IMR-90 (cell line): ENCODE measurements around the gene CUBN. TPM values are rescaled to one million over a fixed set of nuclear protein-coding genes. Genes with fewer than 3 reads are reported as not detected.

ENCODE experiments used
- ATAC-seq: fragments of 200-7000 bp; cut with Tn5 transposase; 2 replicates; pipeline ENCODE4 v1.9.1; 2020; ENCODE audit warnings: low read depth, mild to moderate bottlenecking, moderate library complexity
- BruUV-seq: library from RNA; stranded (reverse); fragments of 400-500 nt; replicated peaks from 2 replicates; lab custom pipeline; 2021; lab: Mats Ljungman, UMichigan
- CTCF ChIA-PET: fragments of 300-600 bp; formaldehyde crosslinking; extraction: SDS; loops from one replicate; lab custom pipeline; 2021; ENCODE audit warnings: antibody characterized with exemption; lab: Yijun Ruan, JAX
- POLR2A ChIA-PET: fragments of 300-600 bp; sonication (Branson Sonifier 250); formaldehyde crosslinking; loops from one replicate; lab custom pipeline; 2022; ENCODE audit warnings: antibody characterized with exemption; ENCODE audit not compliant: unreplicated experiment; lab: Charles Lee
- DNase-seq: peaks from one replicate; pipeline ENCODE4 v3.0.0; 2013
- H2AFZ ChIP-seq: replicated peaks from 2 replicates; pipeline ENCODE3; 2013; ENCODE audit warnings: low read length, mild to moderate bottlenecking; ENCODE audit not compliant: poor library complexity
- H2AK5ac ChIP-seq: 2 replicates; pipeline ENCODE4 v1.6.1; 2013; ENCODE audit warnings: low read depth, low read length, inconsistent platforms
- H2AK9ac ChIP-seq: replicated peaks from 2 replicates; pipeline ENCODE3; 2013; ENCODE audit warnings: mild to moderate bottlenecking, low read depth, low read length, moderate library complexity; ENCODE audit not compliant: poor library complexity
- H2BK120ac ChIP-seq: 2 replicates; pipeline ENCODE4 v1.6.1; 2013; ENCODE audit warnings: low read depth, low read length, inconsistent platforms
- H2BK15ac ChIP-seq: 3 replicates; pipeline ENCODE4 v1.6.1; 2013; ENCODE audit warnings: low read depth, low read length, inconsistent platforms
- H2BK20ac ChIP-seq: 2 replicates; pipeline ENCODE4 v1.6.1; 2013; ENCODE audit warnings: low read depth, mild to moderate bottlenecking, inconsistent platforms, low read length, moderate library complexity
- H2BK5ac ChIP-seq: 2 replicates; pipeline ENCODE4 v1.6.1; 2013; ENCODE audit warnings: mild to moderate bottlenecking, low read depth, low read length, inconsistent platforms; ENCODE audit not compliant: poor library complexity, severe bottlenecking
- H3K14ac ChIP-seq: replicated peaks from 2 replicates; pipeline ENCODE4 v1.6.1; 2013; ENCODE audit warnings: low read depth, low read length, inconsistent platforms
- H3K18ac ChIP-seq: 2 replicates; pipeline ENCODE4 v1.6.1; 2013; ENCODE audit warnings: low read depth, low read length, control low read depth
- H3K23ac ChIP-seq: 2 replicates; pipeline ENCODE4 v1.6.1; 2013; ENCODE audit warnings: low read depth, low read length, inconsistent platforms
- H3K27ac ChIP-seq: 2 replicates; pipeline ENCODE4 v1.5.1; 2013; ENCODE audit warnings: mild to moderate bottlenecking, control low read depth, low read length; ENCODE audit not compliant: insufficient read depth
- H3K27me3 ChIP-seq: 2 replicates; pipeline ENCODE4 v1.6.1; 2013; ENCODE audit warnings: low read length; ENCODE audit not compliant: control insufficient read depth, insufficient read depth
- H3K36me3 ChIP-seq: 2 replicates; pipeline ENCODE4 v1.6.1; 2013; ENCODE audit warnings: low read length, mixed read lengths; ENCODE audit not compliant: control insufficient read depth, insufficient read depth
- H3K4ac ChIP-seq: 2 replicates; pipeline ENCODE4 v1.6.1; 2013; ENCODE audit warnings: low read depth, low read length, inconsistent platforms
- H3K4me1 ChIP-seq: 2 replicates; pipeline ENCODE4 v1.6.1; 2013; ENCODE audit warnings: low read length, mixed read lengths; ENCODE audit not compliant: control insufficient read depth, insufficient read depth
- H3K4me2 ChIP-seq: 2 replicates; pipeline ENCODE4 v1.6.1; 2013; ENCODE audit warnings: low read depth, mild to moderate bottlenecking, control low read depth, low read length, moderate library complexity
- H3K4me3 ChIP-seq: 2 replicates; pipeline ENCODE4 v1.5.1; 2013; ENCODE audit warnings: low read depth, mild to moderate bottlenecking, control low read depth, low read length, moderate library complexity; ENCODE audit not compliant: insufficient read depth
- H3K56ac ChIP-seq: 2 replicates; pipeline ENCODE4 v1.6.1; 2013; ENCODE audit warnings: low read length, inconsistent platforms; ENCODE audit not compliant: insufficient read depth; ENCODE audit errors: extremely low read depth
- H3K79me1 ChIP-seq, 2 experiments: 2 replicates each; pipeline ENCODE4 v1.6.1; 2013; ENCODE audit warnings: low read length in 2 of 2, inconsistent platforms in 1 of 2, low read depth in 1 of 2
- H3K9ac ChIP-seq: 2 replicates; pipeline ENCODE4 v1.6.1; 2013; ENCODE audit warnings: low read depth, low read length, control low read depth
- H3K9me1 ChIP-seq: 2 replicates; pipeline ENCODE4 v1.6.1; 2013; ENCODE audit warnings: low read length, inconsistent platforms; ENCODE audit not compliant: insufficient read depth
- H3K9me3 ChIP-seq: 2 replicates; pipeline ENCODE4 v1.6.1; 2013; ENCODE audit warnings: low read length; ENCODE audit not compliant: control insufficient read depth, insufficient read depth
- H4K20me1 ChIP-seq: 2 replicates; pipeline ENCODE4 v1.6.1; 2013; ENCODE audit warnings: low read length, inconsistent platforms; ENCODE audit not compliant: insufficient read depth
- H4K5ac ChIP-seq: 2 replicates; pipeline ENCODE4 v1.6.1; 2013; ENCODE audit warnings: mild to moderate bottlenecking, low read depth, low read length, control low read depth
- H4K8ac ChIP-seq, 2 experiments: 2 replicates each; pipeline ENCODE4 v1.6.1; 2013; ENCODE audit warnings: low read depth in 2 of 2, low read length in 2 of 2, control low read depth in 1 of 2, inconsistent platforms in 1 of 2
- H4K91ac ChIP-seq: 2 replicates; pipeline ENCODE4 v1.6.1; 2013; ENCODE audit warnings: low read depth, low read length, inconsistent platforms; ENCODE audit not compliant: insufficient read depth
- BHLHE40 ChIP-seq: fragments of 150-350 bp; IDR thresholded peaks from 2 replicates; pipeline ENCODE4 v1.6.1; 2016; ENCODE audit warnings: mild to moderate bottlenecking, low read depth, low read length
- CEBPB ChIP-seq: IDR thresholded peaks from 2 replicates; pipeline ENCODE4 v1.6.1; 2012; ENCODE audit warnings: low read depth, low read length, improper control_type of control experiment
- CHD1 ChIP-seq: IDR thresholded peaks from 2 replicates; pipeline ENCODE4 v1.6.1; 2012; ENCODE audit warnings: low read depth, low read length, improper control_type of control experiment
- CTCF ChIP-seq: conservative IDR thresholded peaks from 2 replicates; pipeline ENCODE4 v1.5.1; 2012; ENCODE audit warnings: mild to moderate bottlenecking, low read depth, low read length, improper control_type of control experiment
- ELK1 ChIP-seq: fragments of 150-350 bp; IDR thresholded peaks from 2 replicates; pipeline ENCODE4 v1.6.1; 2016; ENCODE audit warnings: low read depth, mild to moderate bottlenecking, low read length, moderate library complexity, borderline replicate concordance
- FOS ChIP-seq: fragments of 150-350 bp; IDR thresholded peaks from 2 replicates; pipeline ENCODE4 v1.6.1; 2016; ENCODE audit warnings: low read depth, low read length
- MAFK ChIP-seq: IDR thresholded peaks from 2 replicates; pipeline ENCODE4 v1.6.1; 2012; ENCODE audit warnings: low read depth, low read length, improper control_type of control experiment
- MAZ ChIP-seq: IDR thresholded peaks from 2 replicates; pipeline ENCODE4 v1.6.1; 2012; ENCODE audit warnings: low read depth, mild to moderate bottlenecking, low read length, improper control_type of control experiment, moderate library complexity, borderline replicate concordance
- MXI1 ChIP-seq: IDR thresholded peaks from 2 replicates; pipeline ENCODE4 v1.6.1; 2012; ENCODE audit warnings: low read depth, mild to moderate bottlenecking, low read length, moderate library complexity, borderline replicate concordance
- NFE2L2 ChIP-seq: fragments of 150-350 bp; IDR thresholded peaks from 2 replicates; pipeline ENCODE4 v1.6.1; 2016; ENCODE audit warnings: low read depth, mild to moderate bottlenecking, low read length
- POLR2A ChIP-seq: IDR thresholded peaks from 2 replicates; pipeline ENCODE4 v1.6.1; 2012; ENCODE audit warnings: mild to moderate bottlenecking, low read depth, low read length
- RAD21 ChIP-seq: IDR thresholded peaks from 2 replicates; pipeline ENCODE4 v1.6.1; 2012; ENCODE audit warnings: low read length, improper control_type of control experiment
- RCOR1 ChIP-seq: IDR thresholded peaks from 2 replicates; pipeline ENCODE4 v1.6.1; 2012; ENCODE audit warnings: mild to moderate bottlenecking, low read length, improper control_type of control experiment; ENCODE audit not compliant: insufficient replicate concordance
- RFX5 ChIP-seq: IDR thresholded peaks from 2 replicates; pipeline ENCODE4 v1.8.0; 2012; ENCODE audit warnings: low read depth, mild to moderate bottlenecking, low read length, moderate library complexity
- SMC3 ChIP-seq: fragments of 150-350 bp; IDR thresholded peaks from 2 replicates; pipeline ENCODE4 v1.6.1; 2016; ENCODE audit warnings: low read depth, mild to moderate bottlenecking, antibody characterized with exemption, low read length, moderate library complexity
- WGBS, 2 experiments: methylation state at CpG; one replicate each; pipeline versions ENCODE4 v1.1.5 to v1.1.7; 2013; ENCODE audit warnings: missing lambda C conversion rate in 2 of 2; ENCODE audit not compliant: insufficient read length in 1 of 2; ENCODE audit errors: extremely low coverage in 2 of 2; 5-methylcytosine and 5-hydroxymethylcytosine counted together
- dilution Hi-C: fragments of 300-500 bp; cut with HindIII; formaldehyde crosslinking; loops from one replicate; pipeline ENCODE4 v1.14.3; 2018; ENCODE audit warnings: low sequenced_read_pairs; ENCODE audit not compliant: unreplicated experiment
- in situ Hi-C: fragments of 300-500 bp; cut with MboI; formaldehyde crosslinking; loops from 3 replicates; pipeline ENCODE4 v1.14.3; 2019; ENCODE audit warnings: low sequenced_read_pairs, inconsistent platforms, mixed read lengths
- intact Hi-C: fragments of 100-400 bp; cut with micrococcal nuclease; formaldehyde crosslinking; loops from 2 replicates; pipeline ENCODE4 v1.10.0; 2022
- polyA plus RNA-seq, 3 experiments: library from polyadenylated mRNA; depleted of rRNA; stranded (reverse); fragments of >200 nt; gene quantifications; 2 replicates each; pipeline ENCODE4 v1.2.3, GENCODE V29; 2012; ENCODE audit warnings: low replicate concordance in 1 of 3
- total RNA-seq: library from RNA; depleted of rRNA; stranded (reverse); fragments of >200 nt; gene quantifications from 2 replicates; pipeline ENCODE4 v1.2.3, GENCODE V29; 2012
- TF ChIP-seq, protein P1 (sequence below): fragments of 150-350 bp; IDR thresholded peaks from 2 replicates; pipeline ENCODE4 v1.6.1; 2017; ENCODE audit warnings: mild to moderate bottlenecking, antibody characterized with exemption, low read length, low read depth

CUBN gene
- total and polyA plus RNA-seq, 2 of the 4 experiments (the other 2 are of a cell fraction) = 0.19 to 0.54 TPM

GRCh38 chr10:17007418-17007770 is 122.2 kb downstream of the CUBN start:
- Histone ChIP-seq H3K9ac (no peak overlapping the region), H3K4me2 (peak overlapping the region; percentile 23), H2BK15ac (peak overlapping the region; percentile 78), H3K56ac (0 out of 2 replicates have a peak overlapping the region, but pooled peaks have one; percentile 16), H3K36me3 (no peaks in the 10 kb centered on the region), H2AK9ac (no peak overlapping the region), H2AFZ (peak overlapping the region; percentile 74), H2BK20ac (peak overlapping the region; percentile 80), H3K14ac (peak overlapping the region; percentile 31; the same call in 1 of the 2 replicates), H2BK5ac (peak overlapping the region; percentile 18), H3K9me3 (no peaks in the 10 kb centered on the region), H2AK5ac (no peak overlapping the region; the same call in 1 of the 2 replicates), H4K8ac (peak overlapping the region; percentile 29 to 72), H3K4me1 (peaks cover 26% of the 10 kb centered on the region), H4K91ac (peak overlapping the region; percentile 44), H4K20me1 (no peaks in the 10 kb centered on the region), H4K5ac (peak overlapping the region; percentile 74; the same call in 1 of the 2 replicates), H2BK120ac (peak overlapping the region; percentile 86), H3K9me1 (peaks cover 21% of the 10 kb centered on the region), H3K79me1 (peaks cover 0 to 11% of the 10 kb centered on the region in 2 experiments; a peak in 1 of 4 replicates), H3K18ac (peak overlapping the region; percentile 26), H3K27ac (peak overlapping the region; percentile 17; the same call in 1 of the 2 replicates), H3K27me3 (no peaks in the 10 kb centered on the region), H3K4ac (peak overlapping the region; percentile 73; the same call in 1 of the 2 replicates), H3K4me3 (no peak overlapping the region), H3K23ac (peak overlapping the region; percentile 62)
- in situ Hi-C loops = no loop called here
- ChIA-PET CTCF (no interaction called here), POLR2A (no interaction called here)
- no TSS peak for BruUV-seq
- no peak for TF ChIP-seq MXI1
- TF ChIP-seq RFX5 = no peak
- TF ChIP-seq BHLHE40 = no peak
- TF ChIP-seq SMC3 = no peak
- no peak for TF ChIP-seq MAFK
- no peak for TF ChIP-seq CTCF
- TF ChIP-seq ELK1 = no peak
- TF ChIP-seq CHD1 = no peak
- no peak for TF ChIP-seq MAZ
- no peak for TF ChIP-seq CEBPB
- no peak for TF ChIP-seq FOS
- TF ChIP-seq POLR2A = no peak
- no peak for TF ChIP-seq NFE2L2
- TF ChIP-seq RAD21 = no peak
- TF ChIP-seq, protein P1, sequence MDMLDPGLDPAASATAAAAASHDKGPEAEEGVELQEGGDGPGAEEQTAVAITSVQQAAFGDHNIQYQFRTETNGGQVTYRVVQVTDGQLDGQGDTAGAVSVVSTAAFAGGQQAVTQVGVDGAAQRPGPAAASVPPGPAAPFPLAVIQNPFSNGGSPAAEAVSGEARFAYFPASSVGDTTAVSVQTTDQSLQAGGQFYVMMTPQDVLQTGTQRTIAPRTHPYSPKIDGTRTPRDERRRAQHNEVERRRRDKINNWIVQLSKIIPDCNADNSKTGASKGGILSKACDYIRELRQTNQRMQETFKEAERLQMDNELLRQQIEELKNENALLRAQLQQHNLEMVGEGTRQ = no peak
- TF ChIP-seq RCOR1 = no peak
- ATAC-seq (peak; percentile 40), DNase-seq (no peak)
- dilution Hi-C loops = no loop called here
- intact Hi-C loops = loop anchor here (5.0 kb wide), 1 partner anchor 155 kb away; no protein-coding TSS in a partner anchor
- 5% methylated on average over 3 of the region's 8 CpGs; no CpG with 5 or more reads in 1 of the 2 experiments for WGBS, 2 experiments
